DLD1 (cell line): ENCODE measurements around the gene KIF15.
"Not testable (repeated sequence)": the region's sequence is repeated elsewhere in the genome, so short reads cannot be mapped to it uniquely, and the experiment has no call there.

Experiments used
- in situ Hi-C: cut with HindIII; loops from 2 replicates; pipeline ENCODE4 v1.10.0; 2017; ENCODE audit warnings: low sequenced_read_pairs

KIF15 gene

DNA sequence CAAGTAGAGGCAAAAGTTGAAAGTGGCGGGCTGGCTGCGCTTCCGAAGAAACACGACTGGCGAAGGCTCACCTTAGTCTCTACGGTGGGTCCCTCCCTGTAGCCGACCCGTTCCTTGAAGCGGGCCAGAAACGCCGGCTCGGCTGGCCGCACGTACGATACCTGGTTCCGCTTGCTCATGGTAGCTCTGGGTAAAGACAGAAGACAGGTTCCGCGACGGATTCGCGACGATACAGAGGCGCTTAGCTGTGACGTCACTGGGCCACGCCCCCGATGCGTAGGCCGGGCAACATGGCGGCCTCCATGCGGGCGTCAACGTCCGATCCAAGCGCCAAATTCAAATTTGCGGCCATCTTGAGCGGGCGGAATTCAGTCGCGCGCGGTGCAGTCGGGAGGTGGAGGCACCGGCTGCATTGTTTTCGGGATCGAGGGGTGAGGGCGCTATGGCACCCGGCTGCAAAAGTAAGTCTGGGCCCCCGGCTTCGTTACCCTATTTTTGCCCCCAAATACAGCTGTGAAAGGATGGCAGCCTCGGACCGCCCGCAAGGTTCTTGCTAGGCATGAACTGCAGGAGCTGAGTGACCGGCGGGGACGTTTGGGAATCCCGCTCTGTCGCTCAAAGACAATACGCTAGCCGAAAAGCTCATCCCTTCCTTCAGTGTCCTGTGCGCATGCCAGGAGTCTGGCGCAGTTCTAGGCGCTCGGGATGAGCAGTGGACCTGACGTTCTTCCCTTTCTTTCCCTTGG lies at the start of gene KIF15, which contains the start of gene KIAA1143:
Gene KIF15 (plus strand): TSS at position 371 of the 746 bp plus-strand sequence. CDS start 72 bp downstream, at position 443.
Gene KIAA1143 (minus strand): TSS at position 196 of the 746 bp plus-strand sequence. CDS start 17 bp downstream, at position 179.
- in situ Hi-C loops: no loop called here

GRCh38 chr3:44712455-44713075 lies 49.0 kb upstream of the KIF15 start, which contains the start of gene ZNF502:
ZNF502 (plus strand) TSS chr3:44712660; CDS start chr3:44720262, 7,602 bp downstream.
- in situ Hi-C loops: no loop called here

- in situ Hi-C loops: no loop called here
Measured at GRCh38 chr3:44721231-44722102, 40.1 kb upstream of the KIF15 start.

GRCh38 chr3:44722103-44722401 lies 39.5 kb upstream of the KIF15 start:
- in situ Hi-C loops: no loop called here

- in situ Hi-C loops: no loop called here
Measured at GRCh38 chr3:44729384-44729910, 32.1 kb upstream of the KIF15 start, which contains the start of gene ZNF501. ZNF501 (plus strand) TSS chr3:44729635; CDS start chr3:44734422, 4,787 bp downstream.

DNA sequence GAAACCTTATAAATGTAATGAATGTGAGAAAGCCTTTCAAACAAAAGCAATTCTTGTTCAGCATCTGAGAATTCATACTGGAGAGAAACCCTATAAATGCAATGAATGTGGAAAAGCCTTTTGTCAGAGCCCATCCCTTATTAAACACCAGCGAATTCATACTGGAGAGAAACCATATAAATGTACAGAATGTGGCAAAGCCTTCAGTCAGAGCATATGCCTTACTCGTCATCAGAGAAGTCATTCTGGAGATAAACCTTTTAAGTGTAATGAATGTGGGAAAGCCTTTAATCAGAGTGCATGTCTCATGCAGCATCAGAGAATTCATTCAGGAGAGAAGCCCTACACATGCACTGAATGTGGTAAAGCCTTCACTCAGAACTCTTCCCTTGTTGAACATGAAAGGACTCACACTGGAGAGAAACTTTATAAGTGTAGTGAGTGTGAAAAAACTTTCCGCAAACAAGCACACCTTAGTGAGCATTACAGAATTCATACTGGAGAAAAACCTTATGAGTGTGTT lies 26.9 kb upstream of the KIF15 start:
- in situ Hi-C loops: no loop called here

- in situ Hi-C loops: no loop called here
Measured at GRCh38 chr3:44761101-44761423, 532 bp upstream of the KIF15 start.

GRCh38 chr3:44762170-44762677 lies 630 bp downstream of the KIF15 start:
- in situ Hi-C loops: no loop called here

GRCh38 chr3:44762690-44763089 lies 1.1 kb downstream of the KIF15 start:
- in situ Hi-C loops: no loop called here

DNA sequence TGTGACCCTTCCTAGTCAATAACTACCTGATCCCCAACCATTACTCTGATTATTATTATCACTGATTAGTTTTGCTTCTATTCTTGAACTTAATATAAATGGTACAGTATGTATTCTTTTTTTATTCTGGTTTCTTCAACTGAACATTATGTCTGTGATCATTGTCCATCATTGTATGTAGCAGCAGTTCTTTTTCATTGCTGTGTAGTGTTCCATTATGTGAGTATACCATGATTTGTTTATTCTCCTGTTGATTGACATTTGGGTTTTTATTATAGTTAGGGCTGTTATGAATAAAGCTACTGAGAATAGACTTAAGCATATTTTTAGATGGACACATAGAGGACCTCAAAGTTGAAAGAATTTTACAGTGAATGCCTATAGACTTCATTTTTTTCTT lies 2.7 kb downstream of the KIF15 start:
- in situ Hi-C loops: no loop called here

GRCh38 chr3:44771424-44772098 lies 10.0 kb downstream of the KIF15 start:
- in situ Hi-C loops: no loop called here

DNA sequence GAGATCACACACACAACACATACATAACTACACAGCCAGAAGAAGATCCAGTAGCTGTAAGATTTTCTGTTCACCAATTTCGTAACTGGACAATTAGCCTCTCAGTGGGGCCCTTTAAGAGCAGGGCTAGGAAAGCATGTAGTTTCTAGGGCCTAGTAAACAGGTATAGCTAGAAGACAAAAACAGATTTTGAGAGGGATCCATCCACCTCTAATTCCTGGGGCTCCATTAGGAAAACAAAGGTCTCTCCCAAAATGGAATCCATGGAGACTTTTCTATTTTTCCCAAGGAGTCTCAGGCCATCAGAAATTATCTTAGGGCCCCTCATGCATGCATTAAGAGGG lies 10.5 kb downstream of the KIF15 start:
- in situ Hi-C loops: no loop called here

DNA sequence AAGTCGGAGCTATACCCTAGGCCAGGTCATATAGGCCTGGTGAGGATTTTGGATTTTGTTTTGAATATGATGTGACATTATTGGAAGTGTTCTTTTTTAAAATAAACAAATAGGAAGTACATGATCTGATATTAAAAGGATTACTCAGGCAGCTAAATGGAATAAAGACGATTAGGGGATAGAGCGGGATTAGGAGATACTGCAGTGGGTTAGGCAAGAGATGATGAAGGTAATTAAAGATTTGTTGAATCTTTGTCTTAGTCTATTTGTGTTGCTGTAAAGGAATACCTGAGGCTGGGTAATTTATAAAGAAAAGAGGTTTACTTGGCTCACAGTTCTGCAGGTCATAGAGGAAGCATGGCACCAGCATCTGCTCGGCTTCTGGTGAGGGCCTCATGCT lies 21.3 kb downstream of the KIF15 start:
- in situ Hi-C loops: no loop called here

DNA sequence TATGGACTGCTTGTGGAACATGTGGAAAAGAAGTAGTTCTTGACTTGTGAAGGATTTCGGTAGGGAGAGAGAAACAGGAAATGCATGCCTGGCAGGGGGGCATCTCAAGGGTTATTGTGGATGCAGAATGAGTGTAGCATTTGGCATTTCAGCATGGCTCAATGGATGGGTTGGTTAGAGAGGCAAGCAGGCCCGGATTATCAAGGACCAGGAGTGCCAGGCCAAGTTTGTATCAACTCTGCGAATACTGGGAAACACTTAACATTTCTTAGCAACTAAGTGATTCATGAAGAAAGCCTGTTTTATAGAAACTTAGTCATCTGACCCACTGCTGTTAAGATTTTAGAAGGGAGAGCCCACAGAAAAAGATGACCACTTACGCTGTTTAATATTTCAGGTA lies 33.6 kb downstream of the KIF15 start:
- in situ Hi-C loops: no loop called here

DNA sequence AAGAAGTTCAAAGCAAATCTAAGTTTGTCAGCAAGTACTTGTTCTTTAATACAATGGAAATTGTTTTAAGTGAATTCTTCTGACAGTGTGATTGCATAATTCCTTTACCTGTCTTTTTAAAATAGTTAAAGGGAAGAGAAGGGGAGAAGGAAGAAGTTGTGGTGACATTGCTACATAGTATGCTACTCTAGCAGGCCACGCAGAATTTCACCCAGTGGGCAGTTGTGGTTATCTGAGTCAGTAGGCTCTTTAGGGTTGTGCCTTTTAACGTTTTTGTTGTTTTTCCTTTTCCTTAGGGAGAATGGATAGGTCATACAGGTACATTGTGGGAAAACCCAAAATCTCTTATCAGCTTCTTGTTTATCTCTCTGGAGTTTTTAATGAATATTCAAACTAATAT lies 40.4 kb downstream of the KIF15 start:
- in situ Hi-C loops: no loop called here

- in situ Hi-C loops: no loop called here
Measured at GRCh38 chr3:44803298-44803697, 41.7 kb downstream of the KIF15 start.

GRCh38 chr3:44805960-44806359 lies 44.4 kb downstream of the KIF15 start:
- in situ Hi-C loops: no loop called here

DNA sequence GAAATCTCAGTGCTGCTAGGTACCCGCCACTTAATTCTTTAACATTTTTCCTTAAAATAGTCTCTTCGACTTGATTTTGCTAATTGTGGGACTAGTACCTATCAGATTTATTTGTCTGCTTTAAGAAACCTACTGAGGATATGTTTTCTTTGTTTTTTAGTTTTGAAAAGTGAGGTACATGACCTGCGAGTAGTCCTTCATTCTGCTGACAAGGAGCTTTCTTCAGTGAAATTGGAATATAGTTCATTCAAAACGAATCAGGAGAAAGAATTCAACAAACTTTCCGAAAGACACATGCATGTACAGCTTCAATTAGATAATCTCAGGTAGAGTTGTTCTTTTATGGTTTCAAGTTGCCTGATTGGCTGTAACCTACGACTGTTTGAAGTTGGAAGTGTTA lies 53.2 kb downstream of the KIF15 start:
- in situ Hi-C loops: no loop called here

DNA sequence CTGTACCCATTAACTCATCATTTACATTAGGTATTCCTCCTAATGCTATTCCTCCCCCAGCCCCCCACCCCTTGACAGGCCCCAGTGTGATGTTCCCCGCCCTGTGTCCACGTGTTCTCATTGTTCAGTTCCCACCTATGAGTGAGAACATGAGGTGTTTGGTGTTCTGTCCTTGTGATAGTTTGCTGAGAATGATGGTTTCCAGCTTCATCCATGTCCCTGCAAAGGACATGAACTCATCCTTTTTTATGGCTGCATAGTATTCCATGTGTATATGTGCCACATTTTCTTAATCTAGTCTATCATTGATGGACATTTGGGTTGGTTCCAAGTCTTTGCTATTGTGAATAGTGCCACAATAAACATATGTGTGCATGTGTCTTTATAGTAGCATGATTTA lies 54.7 kb downstream of the KIF15 start:
- in situ Hi-C loops: not testable (repeated sequence)

DNA sequence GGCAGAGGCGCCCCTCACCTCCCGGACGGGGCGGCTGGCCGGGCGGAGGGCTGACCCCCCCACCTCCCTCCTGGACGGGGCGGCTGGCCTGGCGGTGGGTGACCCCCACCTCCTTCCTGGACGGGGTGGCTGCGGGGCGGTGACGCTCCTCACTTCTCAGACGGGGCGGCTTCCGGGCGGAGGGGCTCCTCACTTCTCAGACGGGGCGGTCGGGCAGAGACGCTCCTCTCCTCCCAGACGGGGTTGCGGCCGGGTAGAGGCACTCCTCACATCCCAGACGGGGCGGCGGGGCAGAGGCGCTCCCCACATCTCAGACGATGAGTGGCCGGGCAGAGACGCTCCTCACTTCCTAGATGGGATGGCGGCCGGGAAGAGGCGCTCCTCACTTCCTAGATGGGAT lies 59.6 kb downstream of the KIF15 start:
- in situ Hi-C loops: not testable (repeated sequence)
